K562 (cell line): ENCODE results near the gene DPP3. TPM values are rescaled to one million over a fixed set of nuclear protein-coding genes. Genes with fewer than 3 reads are reported as not detected.

Experiments
- ATAC-seq: fragments of 200-7000 bp; cut with Tn5 transposase; 3 replicates; pipeline ENCODE4 v1.9.1; 2020; ENCODE audit warnings: moderate library complexity
- BruUV-seq: library from RNA; stranded (reverse); fragments of 400-500 nt; replicated peaks from 2 replicates; lab custom pipeline; 2021; lab: Mats Ljungman, UMichigan
- CTCF ChIA-PET: fragments of 300-600 bp; formaldehyde crosslinking; extraction: SDS; loops from one replicate; lab custom pipeline; 2021; ENCODE audit warnings: low intra/inter-chr PET ratio; lab: Yijun Ruan, JAX
- POLR2A ChIA-PET: fragments of 300-600, 350-650 bp; sonication (Branson Sonifier 250); formaldehyde crosslinking; extraction: SDS; loops from one replicate; lab custom pipeline; 2021; ENCODE audit warnings: antibody characterized with exemption, inconsistent platforms; lab: Yijun Ruan, JAX
- DNase-seq, 4 experiments: peaks; one replicate each; pipeline versions ENCODE4 v3.0.0 to v3.0.0-alpha.2; 2011 to 2018; ENCODE audit warnings: low spot score in 3 of 4, mixed read lengths in 3 of 4; ENCODE audit errors: extremely low read depth in 1 of 4
- FAIRE-seq: peaks from 2 replicates; lab custom pipeline; 2011; peaks lifted over from hg19 to GRCh38; lab: Jason Lieb, UNC
- H2AFZ ChIP-seq: 2 replicates; pipeline ENCODE4 v1.6.0; 2011; ENCODE audit warnings: low read depth, low read length, control low read depth, inconsistent platforms
- H3K27ac ChIP-seq: fragments of 200-600 bp; 3 replicates; pipeline ENCODE4 v1.8.0; 2011; ENCODE audit warnings: low read depth, mild to moderate bottlenecking, control low read depth, inconsistent platforms, low read length, moderate library complexity, mixed read lengths; ENCODE audit errors: extremely low read depth
- H3K27me3 ChIP-seq, 2 experiments: fragments of 300-600 bp in 1 of 2; 2 replicates in 1 of 2; 3 replicates in 1 of 2; pipeline versions ENCODE4 v1.6.0 to v1.8.0; 2011; ENCODE audit warnings: inconsistent platforms in 2 of 2, low read length in 2 of 2, mild to moderate bottlenecking in 1 of 2, mixed read lengths in 1 of 2, moderate library complexity in 1 of 2; ENCODE audit not compliant: control insufficient read depth in 2 of 2, insufficient read depth in 2 of 2
- H3K36me3 ChIP-seq: fragments of 300-600 bp; 3 replicates; pipeline ENCODE4 v1.8.0; 2011; ENCODE audit warnings: mild to moderate bottlenecking, low read length, inconsistent platforms; ENCODE audit not compliant: control insufficient read depth, insufficient read depth
- H3K4me1 ChIP-seq, 2 experiments: fragments of 200-600 bp in 1 of 2; replicated peaks in 1 of 2; 2 replicates in 1 of 2; 3 replicates in 1 of 2; pipeline versions ENCODE4 v1.5.1 to v1.8.0; 2011; ENCODE audit warnings: inconsistent platforms in 2 of 2, low read length in 2 of 2, mild to moderate bottlenecking in 1 of 2, mixed read lengths in 1 of 2, moderate library complexity in 1 of 2; ENCODE audit not compliant: control insufficient read depth in 2 of 2, insufficient read depth in 2 of 2
- H3K4me2 ChIP-seq: 2 replicates; pipeline ENCODE4 v1.6.1; 2011; ENCODE audit warnings: low read length, control low read depth, inconsistent platforms, mixed read lengths; ENCODE audit not compliant: insufficient read depth
- H3K4me3 ChIP-seq: fragments of 200-600 bp; sonication (generic), shearing (Covaris generic); 2 replicates; pipeline ENCODE4 v1.5.1; 2016; ENCODE audit warnings: control low read depth, inconsistent platforms
- H3K79me2 ChIP-seq: fragments of 200-600 bp; 3 replicates; pipeline ENCODE4 v1.8.0; 2011; ENCODE audit warnings: low read length, inconsistent platforms; ENCODE audit not compliant: control insufficient read depth, insufficient read depth
- H3K9ac ChIP-seq, 2 experiments: 2 replicates each; pipeline versions ENCODE4 v1.6.0 to v1.6.1; 2011; ENCODE audit warnings: low read depth in 2 of 2, low read length in 2 of 2, control low read depth in 1 of 2, inconsistent platforms in 1 of 2, mild to moderate bottlenecking in 1 of 2, mixed read lengths in 1 of 2; ENCODE audit not compliant: insufficient read depth in 1 of 2
- H3K9me1 ChIP-seq: one replicate; pipeline ENCODE4 v1.6.0; 2011; ENCODE audit warnings: inconsistent platforms, mild to moderate bottlenecking, low read length, moderate library complexity; ENCODE audit not compliant: control insufficient read depth, insufficient read depth
- H3K9me3 ChIP-seq: replicated peaks from 2 replicates; pipeline ENCODE4 v1.5.1; 2011; ENCODE audit warnings: low read depth, low read length, inconsistent platforms; ENCODE audit not compliant: control insufficient read depth, insufficient read depth
- H4K20me1 ChIP-seq: replicated peaks from 2 replicates; pipeline ENCODE4 v1.6.1; 2011; ENCODE audit warnings: low read length, inconsistent platforms, mixed read lengths; ENCODE audit not compliant: control insufficient read depth, insufficient read depth
- BRCA1 ChIP-seq, 2 experiments: fragments of 450-650 bp in 1 of 2; sonication (generic) in 1 of 2; formaldehyde crosslinking in 1 of 2; IDR thresholded peaks; 2 replicates each; pipeline versions ENCODE4 v1.5.0 to v1.6.1; 2017 to 2020; ENCODE audit warnings: mild to moderate bottlenecking in 1 of 2, missing genetic modification reagents in 1 of 2
- CCNT2 ChIP-seq: IDR thresholded peaks from 2 replicates; pipeline ENCODE4 v1.6.1; 2011; ENCODE audit warnings: borderline replicate concordance, low read depth, mild to moderate bottlenecking, moderate library complexity, mixed read lengths, low read length; ENCODE audit not compliant: insufficient read length; ENCODE audit errors: extremely low read depth
- CEBPB ChIP-seq: fragments of 450-650 bp; IDR thresholded peaks from 2 replicates; pipeline ENCODE4 v1.6.1; 2016; ENCODE audit warnings: missing genetic modification characterization, missing compliant biosample characterization
- CEBPG ChIP-seq, 3 experiments: fragments of 200-800 bp in 1 of 3; sonication (Bioruptor generic) in 1 of 3; sonication (generic) in 1 of 3; formaldehyde crosslinking in 1 of 3; IDR thresholded peaks in 2 of 3; conservative IDR thresholded peaks in 1 of 3; 2 replicates each; pipeline versions ENCODE4 v1.6.1 to v1.8.0; 2016 to 2022; ENCODE audit warnings: missing compliant biosample characterization in 2 of 3, missing genetic modification characterization in 2 of 3, mild to moderate bottlenecking in 1 of 3, missing genetic modification reagents in 1 of 3
- COPS2 ChIP-seq: fragments of 450-650 bp; conservative IDR thresholded peaks from 2 replicates; pipeline ENCODE4 v1.6.1; 2016; ENCODE audit warnings: mild to moderate bottlenecking, moderate library complexity
- DMBX1 ChIP-seq: fragments of 250-450 bp; sonication (Bioruptor Pico); IDR thresholded peaks from 2 replicates; pipeline ENCODE4 v1.8.0; 2022; ENCODE audit warnings: inconsistent platforms, mild to moderate bottlenecking, moderate library complexity, borderline replicate concordance
- FOSL1 ChIP-seq: fragments of 200-800 bp; sonication (Bioruptor generic); conservative IDR thresholded peaks from 2 replicates; pipeline ENCODE4 v1.6.1; 2016; ENCODE audit warnings: missing genetic modification characterization, missing compliant biosample characterization
- HNRNPL ChIP-seq: fragments of 200-400 bp; formaldehyde crosslinking; IDR thresholded peaks from 2 replicates; pipeline ENCODE4 v1.6.1; 2017; ENCODE audit warnings: low read depth, mild to moderate bottlenecking, low read length
- MEF2D ChIP-seq: conservative IDR thresholded peaks from 2 replicates; pipeline ENCODE4 v1.6.1; 2016; ENCODE audit warnings: low read depth, missing genetic modification characterization, missing compliant biosample characterization
- TAL1 ChIP-seq: fragments of 450-650 bp; IDR thresholded peaks from 2 replicates; pipeline ENCODE4 v1.6.1; 2016; ENCODE audit warnings: mild to moderate bottlenecking
- TEAD2 ChIP-seq: fragments of 450-650 bp; IDR thresholded peaks from 2 replicates; pipeline ENCODE4 v1.6.1; 2016; ENCODE audit warnings: missing genetic modification characterization, control low read depth, missing compliant biosample characterization
- TOE1 ChIP-seq, 2 experiments: fragments of 450-650 bp in 1 of 2; sonication (generic) in 1 of 2; formaldehyde crosslinking in 1 of 2; IDR thresholded peaks; 2 replicates each; pipeline versions ENCODE4 v1.7.1 to v1.8.0; 2016 to 2022; ENCODE audit warnings: borderline replicate concordance in 2 of 2, mild to moderate bottlenecking in 2 of 2, antibody characterized with exemption in 1 of 2, inconsistent platforms in 1 of 2, low read depth in 1 of 2, missing genetic modification reagents in 1 of 2, moderate library complexity in 1 of 2
- YY1 ChIP-seq, 3 experiments: IDR thresholded peaks; 2 replicates each; pipeline ENCODE4 v1.6.1; 2011; ENCODE audit warnings: low read length in 2 of 3, mild to moderate bottlenecking in 2 of 3, moderate library complexity in 2 of 3, borderline replicate concordance in 1 of 3, control low read depth in 1 of 3, low read depth in 1 of 3; ENCODE audit not compliant: insufficient read depth in 3 of 3, insufficient replicate concordance in 2 of 3, control insufficient read depth in 1 of 3, insufficient read length in 1 of 3; ENCODE audit errors: extremely low read depth in 1 of 3
- ZEB2 ChIP-seq: fragments of 450-650 bp; IDR thresholded peaks from 2 replicates; pipeline ENCODE4 v1.6.1; 2016
- ZNF274 ChIP-seq: IDR thresholded peaks from 2 replicates; pipeline ENCODE4 v1.6.1; 2011; ENCODE audit warnings: low read depth, mild to moderate bottlenecking, low read length, moderate library complexity, borderline replicate concordance
- ZNF431 ChIP-seq: sonication (generic); formaldehyde crosslinking; IDR thresholded peaks from 2 replicates; pipeline ENCODE4 v1.8.0; 2022; ENCODE audit warnings: mild to moderate bottlenecking, missing genetic modification reagents
- ZNF644 ChIP-seq: fragments of 200-800 bp; sonication (Bioruptor generic); IDR thresholded peaks from 2 replicates; pipeline ENCODE4 v1.6.1; 2016; ENCODE audit warnings: low read depth, missing genetic modification characterization, missing compliant biosample characterization
- WGBS: fragments of 100-300 bp; shearing (Covaris generic); methylation state at CpG from one replicate; pipeline ENCODE4 v1.1.6; 2016; ENCODE audit warnings: low coverage, mixed read lengths; ENCODE audit not compliant: insufficient coverage; ENCODE audit errors: missing lambda C conversion rate; 5-methylcytosine and 5-hydroxymethylcytosine counted together
- in situ Hi-C: fragments of 300-500 bp; cut with MboI; formaldehyde crosslinking; loops from 4 replicates; pipeline ENCODE4 v1.15.0; 2018; ENCODE audit warnings: inconsistent platforms, mixed read lengths
- intact Hi-C: fragments of 100-400 bp; cut with micrococcal nuclease; formaldehyde crosslinking; loops from 2 replicates; pipeline ENCODE4 v1.14.2; 2022
- polyA plus RNA-seq, 8 experiments: library from polyadenylated mRNA; depleted of rRNA in 4 of 8; stranded (reverse) in 5 of 8; unstranded in 3 of 8; fragments of >200 nt; fragmentation: Nextera tagmentation in 2 of 8; fragmentation: Illumina TruSeq in 1 of 8; extraction: Ambion mirVana in 2 of 8; extraction: Trizol in 1 of 8; gene quantifications; 2 replicates each; pipeline versions ENCODE4 v1.2.1 to v1.2.3, GENCODE V29; 2011 to 2014; ENCODE audit warnings: inconsistent platforms in 1 of 8, missing spikeins in 1 of 8
- total RNA-seq, 7 experiments: library from RNA; depleted of rRNA in 6 of 7; stranded (reverse); fragments of >200 nt in 6 of 7; fragmentation: Illumina TruSeq in 2 of 7; extraction: Trizol in 2 of 7; gene quantifications; 2 replicates each; pipeline versions ENCODE4 v1.2.1 to v1.2.3, GENCODE V29; 2011 to 2021; ENCODE audit warnings: low replicate concordance in 1 of 7
- TF ChIP-seq, protein P1 (sequence below): fragments of 450-650 bp; formaldehyde crosslinking; IDR thresholded peaks from 2 replicates; pipeline ENCODE4 v1.4.0; 2020; ENCODE audit warnings: mild to moderate bottlenecking, moderate library complexity
- TF ChIP-seq, protein P2 (sequence below): fragments of 250-450 bp; sonication (Bioruptor Pico); IDR thresholded peaks from 2 replicates; pipeline ENCODE4 v1.8.0; 2022; ENCODE audit warnings: inconsistent platforms, mild to moderate bottlenecking, moderate library complexity, borderline replicate concordance

Gene DPP3
- total and polyA plus RNA-seq, 9 of the 15 experiments (the other 6 are each of a cell fraction or from before 2014, with no cell fraction given) = 3.7 to 69.2 (median 43.3) TPM

DNA sequence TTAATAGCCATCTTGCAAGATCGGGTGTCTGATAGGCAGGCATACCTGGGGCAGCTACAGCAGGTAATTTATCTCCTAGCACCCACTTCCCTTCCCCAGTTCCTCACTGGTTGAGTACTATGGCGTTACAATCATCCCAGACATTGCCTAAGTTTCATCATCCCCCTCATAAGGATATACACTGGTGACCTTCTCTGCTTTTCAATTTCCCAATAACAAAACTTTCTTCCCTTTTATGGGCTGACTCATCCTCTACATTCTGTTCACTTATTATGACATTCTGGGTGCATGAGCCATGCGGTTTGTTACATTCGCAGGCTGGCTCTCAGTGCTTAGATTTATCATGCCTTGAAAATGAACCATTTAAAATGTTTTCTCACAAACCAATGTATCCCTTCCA, 36.6 kb upstream of the DPP3 start:
- BruUV-seq = no TSS peak
- POLR2A ChIA-PET = no interaction called here
- peaks cover 6 to 16% of the 10 kb centered on the region in 2 experiments; a peak in 3 of 5 replicates for H3K27me3 ChIP-seq
- no peaks in the 10 kb centered on the region for H3K36me3 ChIP-seq
- H3K4me1 ChIP-seq = peaks cover 0 to 8% of the 10 kb centered on the region in 2 experiments; a peak in 2 of 5 replicates
- no peak for DNase-seq
- H4K20me1 ChIP-seq = no peaks in the 10 kb centered on the region
- no peaks in the 10 kb centered on the region for H3K79me2 ChIP-seq
- no peak overlapping the region for H3K4me3 ChIP-seq
- H3K4me2 ChIP-seq = no peak overlapping the region
- WGBS = 1% methylated on average over 4 of the region's 4 CpGs
- in situ Hi-C loops = no loop called here
- intact Hi-C loops = no loop called here
- no peaks in the 10 kb centered on the region for H3K9me1 ChIP-seq
- H3K9me3 ChIP-seq = no peaks in the 10 kb centered on the region
- CTCF ChIA-PET = no interaction called here
- no peak overlapping the region for H3K9ac ChIP-seq
- no peak for FAIRE-seq
- ATAC-seq = no peak
- H2AFZ ChIP-seq = no peak overlapping the region
- no peak overlapping the region for H3K27ac ChIP-seq
- TF ChIP-seq, protein P1, sequence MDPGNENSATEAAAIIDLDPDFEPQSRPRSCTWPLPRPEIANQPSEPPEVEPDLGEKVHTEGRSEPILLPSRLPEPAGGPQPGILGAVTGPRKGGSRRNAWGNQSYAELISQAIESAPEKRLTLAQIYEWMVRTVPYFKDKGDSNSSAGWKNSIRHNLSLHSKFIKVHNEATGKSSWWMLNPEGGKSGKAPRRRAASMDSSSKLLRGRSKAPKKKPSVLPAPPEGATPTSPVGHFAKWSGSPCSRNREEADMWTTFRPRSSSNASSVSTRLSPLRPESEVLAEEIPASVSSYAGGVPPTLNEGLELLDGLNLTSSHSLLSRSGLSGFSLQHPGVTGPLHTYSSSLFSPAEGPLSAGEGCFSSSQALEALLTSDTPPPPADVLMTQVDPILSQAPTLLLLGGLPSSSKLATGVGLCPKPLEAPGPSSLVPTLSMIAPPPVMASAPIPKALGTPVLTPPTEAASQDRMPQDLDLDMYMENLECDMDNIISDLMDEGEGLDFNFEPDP (CRISPR knock-in tag) = no peak
- TF ChIP-seq ZNF431 (CRISPR knock-in tag) (no peak), MEF2D (tag) (no peak), TEAD2 (tag) (no peak), TAL1 (no peak), ZNF274 (no peak), CCNT2 (no peak), DMBX1 (CRISPR knock-in tag) (no peak), ZEB2 (peak; percentile 50; the same call in 1 of the 2 replicates), CEBPB (peak; percentile 72), COPS2 (no peak), HNRNPL (no peak), YY1 (IDR thresholded peaks at IDR 0.05; ENCODE audit: borderline replicate concordance in 1 of 3, control insufficient read depth in 1 of 3, extremely low read depth in 1 of 3, insufficient read depth in 3 of 3, insufficient read length in 1 of 3, insufficient replicate concordance in 2 of 3, low read depth in 1 of 3, low read length in 2 of 3) (no peak), CEBPG (CRISPR knock-in tag; IDR thresholded peaks at IDR 0.05) (peak; percentile 64), CEBPG (tag; conservative IDR thresholded peaks at IDR 0.05 in 1 of 2, IDR thresholded peaks at IDR 0.05 in 1 of 2) (peak in 1 of 2 experiments; percentile 95; a peak in 2 of 4 replicates), ZNF644 (tag) (no peak), FOSL1 (0 out of 2 replicates have a peak, but pooled peaks have one; percentile 24), BRCA1 (IDR thresholded peaks at IDR 0.05) (no peak), BRCA1 (CRISPR knock-in tag; IDR thresholded peaks at IDR 0.05) (no peak), TOE1 (IDR thresholded peaks at IDR 0.05; ENCODE audit: borderline replicate concordance) (no peak), TOE1 (CRISPR knock-in tag; IDR thresholded peaks at IDR 0.05; ENCODE audit: borderline replicate concordance, low read depth) (no peak)
- TF ChIP-seq, protein P2, sequence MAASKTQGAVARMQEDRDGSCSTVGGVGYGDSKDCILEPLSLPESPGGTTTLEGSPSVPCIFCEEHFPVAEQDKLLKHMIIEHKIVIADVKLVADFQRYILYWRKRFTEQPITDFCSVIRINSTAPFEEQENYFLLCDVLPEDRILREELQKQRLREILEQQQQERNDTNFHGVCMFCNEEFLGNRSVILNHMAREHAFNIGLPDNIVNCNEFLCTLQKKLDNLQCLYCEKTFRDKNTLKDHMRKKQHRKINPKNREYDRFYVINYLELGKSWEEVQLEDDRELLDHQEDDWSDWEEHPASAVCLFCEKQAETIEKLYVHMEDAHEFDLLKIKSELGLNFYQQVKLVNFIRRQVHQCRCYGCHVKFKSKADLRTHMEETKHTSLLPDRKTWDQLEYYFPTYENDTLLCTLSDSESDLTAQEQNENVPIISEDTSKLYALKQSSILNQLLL (CRISPR knock-in tag) = no peak
